SK-N-SH (cell line): ENCODE data around the gene TNFRSF19. TPM values are rescaled to one million over a fixed set of nuclear protein-coding genes. Genes with fewer than 3 reads are reported as not detected.

Experiments used
- CTCF ChIA-PET: fragments of 300-600, 350-600 bp; formaldehyde crosslinking; extraction: SDS; loops from one replicate; lab custom pipeline; 2021; lab: Yijun Ruan, JAX
- POLR2A ChIA-PET: fragments of 350-600 bp; sonication (Branson Sonifier 250); formaldehyde crosslinking; extraction: SDS; loops from one replicate; lab custom pipeline; 2020; ENCODE audit warnings: antibody characterized with exemption, inconsistent platforms; lab: Yijun Ruan, JAX
- DNase-seq: peaks from one replicate; pipeline ENCODE4 v3.0.0; 2012
- H2AFZ ChIP-seq: fragments of 200-600 bp; sonication (generic); 2 replicates; pipeline ENCODE4 v1.8.1; 2016; ENCODE audit warnings: antibody characterized with exemption, mild to moderate bottlenecking, low read depth
- H3F3A ChIP-seq: fragments of 200-600 bp; sonication (generic); replicated peaks from 2 replicates; pipeline ENCODE3; 2016; ENCODE audit warnings: antibody characterized with exemption, mild to moderate bottlenecking; ENCODE audit not compliant: insufficient read depth
- H3K27ac ChIP-seq, 2 experiments: fragments of 200-500 bp in 1 of 2; fragments of 200-600 bp in 1 of 2; sonication (Bioruptor generic) in 1 of 2; sonication (generic), shearing (Covaris generic) in 1 of 2; 2 replicates each; pipeline versions ENCODE4 v1.5.1 to v1.6.1; 2014 to 2016; ENCODE audit warnings: low read depth in 2 of 2, inconsistent platforms in 1 of 2, low read length in 1 of 2, mild to moderate bottlenecking in 1 of 2, mixed read lengths in 1 of 2
- H3K27me3 ChIP-seq: fragments of 200-600 bp; sonication (generic), shearing (Covaris generic); 2 replicates; pipeline ENCODE4 v1.6.1; 2016; ENCODE audit warnings: mixed run types; ENCODE audit not compliant: insufficient read depth
- H3K36me3 ChIP-seq, 2 experiments: fragments of 200-500 bp in 1 of 2; fragments of 200-600 bp in 1 of 2; sonication (Bioruptor generic) in 1 of 2; sonication (generic) in 1 of 2; replicated peaks in 1 of 2; 2 replicates each; pipeline versions ENCODE3 to v1.5.1; 2014 to 2016; ENCODE audit warnings: low read length in 1 of 2, mild to moderate bottlenecking in 1 of 2; ENCODE audit not compliant: insufficient read depth in 2 of 2, control insufficient read depth in 1 of 2
- H3K4me1 ChIP-seq, 2 experiments: fragments of 200-500 bp in 1 of 2; fragments of 200-600 bp in 1 of 2; sonication (Bioruptor generic) in 1 of 2; sonication (generic), shearing (Covaris generic) in 1 of 2; 2 replicates each; pipeline versions ENCODE4 v1.5.1 to v1.6.1; 2014 to 2016; ENCODE audit warnings: low read depth in 1 of 2, low read length in 1 of 2, mixed run types in 1 of 2; ENCODE audit not compliant: insufficient read depth in 2 of 2, control insufficient read depth in 1 of 2
- H3K4me2 ChIP-seq: fragments of 200-600 bp; sonication (generic), shearing (Covaris generic); 2 replicates; pipeline ENCODE4 v1.6.1; 2017; ENCODE audit warnings: mixed run types
- H3K4me3 ChIP-seq, 2 experiments: fragments of 200-500 bp in 1 of 2; fragments of 200-600 bp in 1 of 2; sonication (Bioruptor generic) in 1 of 2; sonication (generic), shearing (Covaris generic) in 1 of 2; 2 replicates each; pipeline versions ENCODE4 v1.5.1 to v1.8.1; 2014 to 2016; ENCODE audit warnings: low read depth in 2 of 2, inconsistent platforms in 1 of 2, low read length in 1 of 2, mild to moderate bottlenecking in 1 of 2, mixed read lengths in 1 of 2, moderate library complexity in 1 of 2
- H3K79me2 ChIP-seq: fragments of 200-600 bp; sonication (generic); 2 replicates; pipeline ENCODE4 v1.8.1; 2017; ENCODE audit warnings: mild to moderate bottlenecking; ENCODE audit not compliant: insufficient read depth
- H3K9ac ChIP-seq: fragments of 200-600 bp; sonication (generic); 2 replicates; pipeline ENCODE4 v1.6.1; 2017; ENCODE audit warnings: mixed run types
- H3K9me2 ChIP-seq: fragments of 200-600 bp; sonication (generic); 2 replicates; pipeline ENCODE4 v1.6.1; 2017; ENCODE audit warnings: mixed run types
- H3K9me3 ChIP-seq: fragments of 200-600 bp; sonication (generic); 2 replicates; pipeline ENCODE4 v1.6.1; 2017; ENCODE audit warnings: mixed run types, mild to moderate bottlenecking, moderate library complexity
- H4K20me1 ChIP-seq: fragments of 200-600 bp; sonication (generic); 2 replicates; pipeline ENCODE4 v1.6.1; 2017; ENCODE audit warnings: mild to moderate bottlenecking, mixed run types; ENCODE audit not compliant: insufficient read depth
- CHD2 ChIP-seq: fragments of 150-350 bp; IDR thresholded peaks from 2 replicates; pipeline ENCODE4 v1.6.1; 2018; ENCODE audit warnings: low read length; ENCODE audit not compliant: partially characterized antibody
- ELF1 ChIP-seq: IDR thresholded peaks from 2 replicates; pipeline ENCODE4 v1.4.0; 2012
- EP300 ChIP-seq, 2 experiments: IDR thresholded peaks; 2 replicates each; pipeline versions ENCODE4 v1.4.0 to v1.6.1; 2012; ENCODE audit warnings: borderline replicate concordance in 1 of 2, low read depth in 1 of 2, low read length in 1 of 2
- FOSL2 ChIP-seq: IDR thresholded peaks from 2 replicates; pipeline ENCODE4 v1.4.0; 2012; ENCODE audit warnings: low read depth, mild to moderate bottlenecking, moderate library complexity, borderline replicate concordance
- FOXJ3 ChIP-seq: sonication (generic); formaldehyde crosslinking; IDR thresholded peaks from 2 replicates; pipeline ENCODE4 v1.5.1; 2020; ENCODE audit warnings: mild to moderate bottlenecking, missing genetic modification reagents
- FOXM1 ChIP-seq: IDR thresholded peaks from 2 replicates; pipeline ENCODE4 v1.4.0; 2012; ENCODE audit warnings: low read depth, mild to moderate bottlenecking
- GABPA ChIP-seq: IDR thresholded peaks from 2 replicates; pipeline ENCODE4 v1.4.0; 2012; ENCODE audit warnings: low read depth, mild to moderate bottlenecking
- JUND ChIP-seq: IDR thresholded peaks from 2 replicates; pipeline ENCODE4 v1.4.0; 2012
- MAX ChIP-seq: IDR thresholded peaks from 2 replicates; pipeline ENCODE4 v1.4.0; 2012; ENCODE audit warnings: low read depth
- MXI1 ChIP-seq: IDR thresholded peaks from 2 replicates; pipeline ENCODE4 v1.6.1; 2012; ENCODE audit warnings: mild to moderate bottlenecking, low read depth, low read length, improper control_type of control experiment
- NFIC ChIP-seq: IDR thresholded peaks from 2 replicates; pipeline ENCODE4 v1.4.0; 2012; ENCODE audit warnings: borderline replicate concordance
- NRF1 ChIP-seq: IDR thresholded peaks from 2 replicates; pipeline ENCODE4 v1.6.1; 2012; ENCODE audit warnings: low read depth, mild to moderate bottlenecking, low read length
- POLR2AphosphoS5 ChIP-seq: IDR thresholded peaks from 2 replicates; pipeline ENCODE4 v1.6.1; 2012; ENCODE audit warnings: low read depth, low read length
- TAF1 ChIP-seq: IDR thresholded peaks from 2 replicates; pipeline ENCODE4 v1.6.1; 2012; ENCODE audit warnings: low read depth, mild to moderate bottlenecking, low read length, moderate library complexity, borderline replicate concordance
- TEAD4 ChIP-seq: IDR thresholded peaks from 2 replicates; pipeline ENCODE4 v1.4.0; 2012; ENCODE audit warnings: mild to moderate bottlenecking, borderline replicate concordance; ENCODE audit not compliant: insufficient read depth
- USF1 ChIP-seq: IDR thresholded peaks from 2 replicates; pipeline ENCODE4 v1.4.0; 2012; ENCODE audit warnings: low read depth, borderline replicate concordance
- USF2 ChIP-seq: fragments of 150-350 bp; IDR thresholded peaks from 2 replicates; pipeline ENCODE4 v1.6.1; 2017; ENCODE audit warnings: antibody characterized with exemption, low read length, low read depth, borderline replicate concordance
- WGBS: methylation state at CpG from one replicate; pipeline ENCODE4 v1.1.6; 2017; ENCODE audit warnings: low lambda C conversion rate; 5-methylcytosine and 5-hydroxymethylcytosine counted together
- polyA plus RNA-seq, 3 experiments: library from polyadenylated mRNA; depleted of rRNA; stranded (reverse); fragments of >200 nt; gene quantifications; 2 replicates each; pipeline ENCODE4 v1.2.3, GENCODE V29; 2012
- TF ChIP-seq, protein P1 (sequence below): IDR thresholded peaks from 2 replicates; pipeline ENCODE4; 2012
- TF ChIP-seq, protein P2 (sequence below): IDR thresholded peaks from 2 replicates; pipeline ENCODE4 v1.6.1; 2012; ENCODE audit warnings: mild to moderate bottlenecking, low read depth, low read length, moderate library complexity

Gene TNFRSF19
- polyA plus RNA-seq, 1 of the 3 experiments (the other 2 are of a cell fraction) = 4.6 TPM

- Histone ChIP-seq H3K36me3 (peaks cover 0 to 23% of the 10 kb centered on the region in 2 experiments), H3K4me2 (no peak overlapping the region), H3K9me2 (no peaks in the 10 kb centered on the region)
- WGBS = 91% methylated on average over 1 of the region's 1 CpG
- TF ChIP-seq NRF1 = no peak
- TF ChIP-seq FOSL2 = no peak
- TF ChIP-seq EP300 (IDR thresholded peaks at IDR 0.05; ENCODE audit: borderline replicate concordance in 1 of 2, low read depth in 1 of 2, low read length in 1 of 2) = no peak
- TF ChIP-seq POLR2AphosphoS5 = no peak
- TF ChIP-seq, all 33 proteins: peak for 0
- no peaks in the 10 kb centered on the region for H3K79me2 ChIP-seq
- no peak overlapping the region for H2AFZ ChIP-seq
- no peak overlapping the region for H3K27ac ChIP-seq
- no peaks in the 10 kb centered on the region for H3F3A ChIP-seq
- no peak overlapping the region for H3K4me3 ChIP-seq
- DNase-seq = no peak
- H3K9ac ChIP-seq = no peak overlapping the region
- H3K27me3 ChIP-seq = no peaks in the 10 kb centered on the region
- ChIA-PET CTCF (interaction anchor here (0.9 kb wide), 1 partner anchor 16 kb away, joined by 3 read pairs; no protein-coding TSS in a partner anchor), POLR2A (no interaction called here)
- H3K9me3 ChIP-seq = no peaks in the 10 kb centered on the region
- peaks cover 16 to 24% of the 10 kb centered on the region in 2 experiments for H3K4me1 ChIP-seq
- H4K20me1 ChIP-seq = no peaks in the 10 kb centered on the region
These were observed 42.0 kb downstream of the TNFRSF19 start for GRCh38 chr13:23612182-23612581.

DNA sequence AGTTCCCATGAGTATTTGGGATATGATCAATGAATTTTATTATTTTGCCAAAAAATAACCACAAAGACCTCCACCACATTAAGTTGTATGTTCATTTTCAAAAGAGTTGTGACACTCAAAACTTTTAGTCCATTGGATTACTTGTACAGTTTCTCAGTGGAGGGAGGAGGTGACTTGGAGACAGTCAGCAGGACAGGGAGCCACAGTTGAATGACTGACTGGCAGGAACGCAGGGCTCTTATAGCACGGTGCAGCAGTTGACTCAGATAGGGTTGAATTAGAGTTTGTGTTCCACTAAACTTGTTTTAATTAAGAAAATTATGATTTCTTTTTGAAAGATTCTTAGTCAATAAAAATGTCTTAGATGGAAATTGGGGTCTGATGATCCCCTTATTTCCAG, 42.5 kb downstream of the TNFRSF19 start:
- Histone ChIP-seq H3K4me1 (peaks cover 21 to 26% of the 10 kb centered on the region in 2 experiments), H3K27me3 (no peaks in the 10 kb centered on the region), H2AFZ (no peak overlapping the region), H3K9me2 (no peaks in the 10 kb centered on the region), H3K36me3 (peaks cover 0 to 23% of the 10 kb centered on the region in 2 experiments), H3K4me3 (no peak overlapping the region), H3K27ac (no peak overlapping the region), H3K9ac (no peak overlapping the region), H4K20me1 (no peaks in the 10 kb centered on the region), H3K9me3 (no peaks in the 10 kb centered on the region), H3F3A (peaks cover 4% of the 10 kb centered on the region), H3K4me2 (no peak overlapping the region), H3K79me2 (no peaks in the 10 kb centered on the region)
- no peak for DNase-seq
- POLR2A ChIA-PET = no interaction called here
- WGBS = 100% methylated on average over 2 of the region's 2 CpGs
- CTCF ChIA-PET = interaction anchor here (1.0 kb wide), 1 partner anchor 55 kb away, joined by 3 read pairs; no protein-coding TSS in a partner anchor
- no peak for TF ChIP-seq FOXJ3 (CRISPR knock-in tag)
- TF ChIP-seq, protein P1, sequence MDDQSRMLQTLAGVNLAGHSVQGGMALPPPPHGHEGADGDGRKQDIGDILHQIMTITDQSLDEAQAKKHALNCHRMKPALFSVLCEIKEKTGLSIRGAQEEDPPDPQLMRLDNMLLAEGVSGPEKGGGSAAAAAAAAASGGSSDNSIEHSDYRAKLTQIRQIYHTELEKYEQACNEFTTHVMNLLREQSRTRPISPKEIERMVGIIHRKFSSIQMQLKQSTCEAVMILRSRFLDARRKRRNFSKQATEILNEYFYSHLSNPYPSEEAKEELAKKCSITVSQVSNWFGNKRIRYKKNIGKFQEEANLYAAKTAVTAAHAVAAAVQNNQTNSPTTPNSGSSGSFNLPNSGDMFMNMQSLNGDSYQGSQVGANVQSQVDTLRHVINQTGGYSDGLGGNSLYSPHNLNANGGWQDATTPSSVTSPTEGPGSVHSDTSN = no peak
- no peak for TF ChIP-seq MXI1
- TF ChIP-seq TAF1 = no peak
- TF ChIP-seq MAX = no peak
- TF ChIP-seq CHD2 = no peak
- TF ChIP-seq, protein P2, sequence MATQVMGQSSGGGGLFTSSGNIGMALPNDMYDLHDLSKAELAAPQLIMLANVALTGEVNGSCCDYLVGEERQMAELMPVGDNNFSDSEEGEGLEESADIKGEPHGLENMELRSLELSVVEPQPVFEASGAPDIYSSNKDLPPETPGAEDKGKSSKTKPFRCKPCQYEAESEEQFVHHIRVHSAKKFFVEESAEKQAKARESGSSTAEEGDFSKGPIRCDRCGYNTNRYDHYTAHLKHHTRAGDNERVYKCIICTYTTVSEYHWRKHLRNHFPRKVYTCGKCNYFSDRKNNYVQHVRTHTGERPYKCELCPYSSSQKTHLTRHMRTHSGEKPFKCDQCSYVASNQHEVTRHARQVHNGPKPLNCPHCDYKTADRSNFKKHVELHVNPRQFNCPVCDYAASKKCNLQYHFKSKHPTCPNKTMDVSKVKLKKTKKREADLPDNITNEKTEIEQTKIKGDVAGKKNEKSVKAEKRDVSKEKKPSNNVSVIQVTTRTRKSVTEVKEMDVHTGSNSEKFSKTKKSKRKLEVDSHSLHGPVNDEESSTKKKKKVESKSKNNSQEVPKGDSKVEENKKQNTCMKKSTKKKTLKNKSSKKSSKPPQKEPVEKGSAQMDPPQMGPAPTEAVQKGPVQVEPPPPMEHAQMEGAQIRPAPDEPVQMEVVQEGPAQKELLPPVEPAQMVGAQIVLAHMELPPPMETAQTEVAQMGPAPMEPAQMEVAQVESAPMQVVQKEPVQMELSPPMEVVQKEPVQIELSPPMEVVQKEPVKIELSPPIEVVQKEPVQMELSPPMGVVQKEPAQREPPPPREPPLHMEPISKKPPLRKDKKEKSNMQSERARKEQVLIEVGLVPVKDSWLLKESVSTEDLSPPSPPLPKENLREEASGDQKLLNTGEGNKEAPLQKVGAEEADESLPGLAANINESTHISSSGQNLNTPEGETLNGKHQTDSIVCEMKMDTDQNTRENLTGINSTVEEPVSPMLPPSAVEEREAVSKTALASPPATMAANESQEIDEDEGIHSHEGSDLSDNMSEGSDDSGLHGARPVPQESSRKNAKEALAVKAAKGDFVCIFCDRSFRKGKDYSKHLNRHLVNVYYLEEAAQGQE = no peak
- no peak for TF ChIP-seq TEAD4
- TF ChIP-seq NRF1 = no peak
- TF ChIP-seq USF2 = no peak
- no peak for TF ChIP-seq NFIC
- no peak for TF ChIP-seq ELF1
- no peak for TF ChIP-seq JUND
- TF ChIP-seq GABPA = no peak
- no peak for TF ChIP-seq FOXM1
- TF ChIP-seq USF1 = no peak
- no peak for TF ChIP-seq EP300 (IDR thresholded peaks at IDR 0.05; ENCODE audit: borderline replicate concordance in 1 of 2, low read depth in 1 of 2, low read length in 1 of 2)
